ENCODE data around the gene PTTG1IP.

- TF ChIP-seq SMARCA5 (IDR thresholded peaks at IDR 0.05) (no peak), RAD51 (IDR thresholded peaks at IDR 0.05) (no peak), ZNF217 (IDR thresholded peaks at IDR 0.05) (no peak), SMAD1 (IDR thresholded peaks at IDR 0.05; ENCODE audit: low read depth, partially characterized antibody) (no peak), JUND (IDR thresholded peaks at IDR 0.05; ENCODE audit: low read depth, low read length) (no peak), POLR2AphosphoS5 (IDR thresholded peaks at IDR 0.05; ENCODE audit: low read length) (no peak), CTCF (IDR thresholded peaks at IDR 0.05 in 2 of 3, conservative IDR thresholded peaks at IDR 0.05 in 1 of 3; ENCODE audit: control insufficient read depth in 2 of 3, extremely low read depth in 1 of 3, insufficient read depth in 1 of 3, low read depth in 3 of 3, low read length in 3 of 3) (no peak), CBX5 (IDR thresholded peaks at IDR 0.05; ENCODE audit: low read depth) (no peak), KDM1A (IDR thresholded peaks at IDR 0.05; ENCODE audit: borderline replicate concordance) (no peak), HCFC1 (IDR thresholded peaks at IDR 0.05; ENCODE audit: low read length) (no peak), GABPA (IDR thresholded peaks at IDR 0.05; ENCODE audit: low read depth) (no peak), ELK1 (IDR thresholded peaks at IDR 0.05; ENCODE audit: low read depth, low read length) (no peak)
Measured at GRCh38 chr21:44867464-44867863, 6.0 kb downstream of the PTTG1IP start.
